Loucy (cell line): Measurements from ENCODE around the gene RNF183.

Source experiments
- H2AFZ ChIP-seq: fragments of 200-600 bp; sonication (generic); 2 replicates; pipeline ENCODE4 v1.6.0; 2016; ENCODE audit warnings: antibody characterized with exemption, mild to moderate bottlenecking, low read length, moderate library complexity
- H3F3A ChIP-seq: fragments of 200-600 bp; 2 replicates; pipeline ENCODE4 v1.6.0; 2016; ENCODE audit warnings: antibody characterized with exemption, low read depth, mild to moderate bottlenecking
- H3K27me3 ChIP-seq: fragments of 200-600 bp; sonication (generic); 2 replicates; pipeline ENCODE4 v1.6.1; 2014; ENCODE audit warnings: low read length, mild to moderate bottlenecking; ENCODE audit not compliant: insufficient read depth, poor library complexity, severe bottlenecking
- H3K36me3 ChIP-seq: fragments of 200-600 bp; sonication (generic); 2 replicates; pipeline ENCODE4 v1.6.1; 2016; ENCODE audit warnings: low read length; ENCODE audit not compliant: insufficient read depth
- H3K4me1 ChIP-seq: fragments of 200-600 bp; sonication (generic); 2 replicates; pipeline ENCODE4 v1.5.1; 2014; ENCODE audit warnings: low read length, mild to moderate bottlenecking; ENCODE audit not compliant: insufficient read depth, poor library complexity, severe bottlenecking
- H3K4me2 ChIP-seq: fragments of 200-600 bp; sonication (generic); 2 replicates; pipeline ENCODE4 v1.6.0; 2014; ENCODE audit warnings: antibody characterized with exemption, low read length, low read depth, mild to moderate bottlenecking; ENCODE audit not compliant: poor library complexity, severe bottlenecking
- H3K4me3 ChIP-seq: fragments of 200-600 bp; sonication (generic); 2 replicates; pipeline ENCODE4 v1.5.1; 2014; ENCODE audit warnings: low read length, mild to moderate bottlenecking, mixed read lengths; ENCODE audit not compliant: poor library complexity, severe bottlenecking
- H3K79me2 ChIP-seq: fragments of 200-600 bp; sonication (generic); 2 replicates; pipeline ENCODE4 v1.6.1; 2014; ENCODE audit warnings: low read length; ENCODE audit not compliant: insufficient read depth
- H3K9ac ChIP-seq: fragments of 200-600 bp; sonication (generic); 2 replicates; pipeline ENCODE4 v1.6.0; 2014; ENCODE audit warnings: mild to moderate bottlenecking, low read depth, low read length, moderate library complexity; ENCODE audit not compliant: poor library complexity, severe bottlenecking
- H3K9me2 ChIP-seq: fragments of 200-600 bp; sonication (generic); replicated peaks from 2 replicates; pipeline ENCODE4 v1.6.1; 2016; ENCODE audit warnings: low read depth, low read length, mixed read lengths
- H3K9me3 ChIP-seq: fragments of 200-600 bp; sonication (generic); 2 replicates; pipeline ENCODE4 v1.6.1; 2014; ENCODE audit warnings: mild to moderate bottlenecking, antibody characterized with exemption, low read length, low read depth; ENCODE audit not compliant: insufficient read depth
- H4K20me1 ChIP-seq: fragments of 200-600 bp; sonication (generic); 2 replicates; pipeline ENCODE4 v1.6.0; 2014; ENCODE audit warnings: antibody characterized with exemption, low read length, mild to moderate bottlenecking; ENCODE audit not compliant: insufficient read depth, poor library complexity, severe bottlenecking
- EZH2phosphoT487 ChIP-seq: fragments of 200-600 bp; IDR thresholded peaks from 2 replicates; pipeline ENCODE4 v1.6.1; 2018; ENCODE audit warnings: antibody characterized with exemption, mild to moderate bottlenecking, moderate library complexity, borderline replicate concordance
- TF ChIP-seq, protein P1 (sequence below): fragments of 200-600 bp; sonication (generic); conservative IDR thresholded peaks from 2 replicates; pipeline ENCODE4 v1.5.1; 2014; ENCODE audit warnings: mild to moderate bottlenecking, antibody characterized with exemption, low read length

Gene RNF183

DNA sequence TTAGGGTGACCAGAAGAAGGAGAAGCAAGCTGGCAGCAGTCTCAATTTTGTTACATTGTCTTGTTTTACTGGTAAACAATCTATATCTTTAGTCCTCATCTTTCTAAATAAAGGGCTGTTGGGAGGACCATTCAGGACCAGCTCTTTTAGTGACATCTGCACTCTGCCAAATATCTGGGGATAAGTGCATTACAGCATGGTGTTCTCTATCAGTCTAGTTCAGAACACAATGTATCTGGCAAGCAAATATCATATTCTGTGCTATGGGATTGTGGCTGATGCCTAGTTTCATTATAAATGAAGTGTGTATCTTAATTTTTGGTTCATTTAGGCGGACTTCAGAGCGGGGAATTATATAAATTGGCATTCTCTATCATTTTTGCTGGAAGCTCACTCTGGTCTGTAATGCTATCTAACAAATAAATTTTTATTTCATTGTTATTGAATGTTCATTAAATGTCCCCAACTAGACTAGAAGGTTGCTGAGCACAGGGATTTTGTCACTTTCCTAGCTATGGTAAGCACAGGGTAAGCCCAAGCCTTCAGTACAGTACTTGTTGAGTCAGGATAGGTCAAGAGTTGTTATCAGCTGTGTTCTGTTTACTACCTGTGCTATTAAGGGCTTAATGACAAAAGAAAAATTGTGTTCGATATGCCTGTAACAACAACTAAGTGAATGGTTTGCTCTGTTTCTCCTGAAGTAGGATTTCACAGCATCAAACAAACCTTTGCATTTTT, 25.0 kb upstream of the RNF183 start:
- Histone ChIP-seq H3K4me1 (no peaks in the 10 kb centered on the region), H3K27me3 (no peaks in the 10 kb centered on the region), H3K9me2 (no peaks in the 10 kb centered on the region), H3K9ac (no peak overlapping the region), H3K79me2 (no peaks in the 10 kb centered on the region), H3F3A (no peaks in the 10 kb centered on the region), H3K9me3 (no peaks in the 10 kb centered on the region), H3K4me3 (no peak overlapping the region), H3K36me3 (no peaks in the 10 kb centered on the region), H3K4me2 (no peak overlapping the region), H2AFZ (no peak overlapping the region), H4K20me1 (no peaks in the 10 kb centered on the region)
- TF ChIP-seq, protein P1, sequence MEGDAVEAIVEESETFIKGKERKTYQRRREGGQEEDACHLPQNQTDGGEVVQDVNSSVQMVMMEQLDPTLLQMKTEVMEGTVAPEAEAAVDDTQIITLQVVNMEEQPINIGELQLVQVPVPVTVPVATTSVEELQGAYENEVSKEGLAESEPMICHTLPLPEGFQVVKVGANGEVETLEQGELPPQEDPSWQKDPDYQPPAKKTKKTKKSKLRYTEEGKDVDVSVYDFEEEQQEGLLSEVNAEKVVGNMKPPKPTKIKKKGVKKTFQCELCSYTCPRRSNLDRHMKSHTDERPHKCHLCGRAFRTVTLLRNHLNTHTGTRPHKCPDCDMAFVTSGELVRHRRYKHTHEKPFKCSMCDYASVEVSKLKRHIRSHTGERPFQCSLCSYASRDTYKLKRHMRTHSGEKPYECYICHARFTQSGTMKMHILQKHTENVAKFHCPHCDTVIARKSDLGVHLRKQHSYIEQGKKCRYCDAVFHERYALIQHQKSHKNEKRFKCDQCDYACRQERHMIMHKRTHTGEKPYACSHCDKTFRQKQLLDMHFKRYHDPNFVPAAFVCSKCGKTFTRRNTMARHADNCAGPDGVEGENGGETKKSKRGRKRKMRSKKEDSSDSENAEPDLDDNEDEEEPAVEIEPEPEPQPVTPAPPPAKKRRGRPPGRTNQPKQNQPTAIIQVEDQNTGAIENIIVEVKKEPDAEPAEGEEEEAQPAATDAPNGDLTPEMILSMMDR = no peak
- no peak for TF ChIP-seq EZH2phosphoT487

DNA sequence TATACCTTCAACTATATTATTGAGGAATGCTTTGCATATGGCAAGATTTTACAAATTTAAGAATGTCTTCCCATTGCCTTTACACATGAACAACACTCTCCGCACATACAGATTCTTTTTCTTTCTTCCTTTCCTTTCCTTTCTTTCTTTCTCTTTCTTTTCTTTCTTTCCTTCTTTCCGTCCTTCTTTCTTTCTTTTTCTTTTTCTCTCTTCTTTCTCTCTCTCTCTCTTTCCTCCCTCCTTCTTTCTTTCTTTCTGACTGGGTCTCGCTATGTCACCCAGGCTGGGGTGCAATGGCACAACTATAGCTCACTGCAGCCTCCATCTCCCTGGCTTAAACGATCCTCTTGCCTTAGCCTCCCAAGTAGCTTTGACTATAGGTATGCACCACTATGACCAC, 23.1 kb upstream of the RNF183 start:
- no peak overlapping the region for H3K4me2 ChIP-seq
- H3F3A ChIP-seq = no peaks in the 10 kb centered on the region
- no peaks in the 10 kb centered on the region for H3K79me2 ChIP-seq
- H2AFZ ChIP-seq = no peak overlapping the region
- H4K20me1 ChIP-seq = no peaks in the 10 kb centered on the region
- no peaks in the 10 kb centered on the region for H3K9me3 ChIP-seq
- no peak overlapping the region for H3K4me3 ChIP-seq
- H3K4me1 ChIP-seq = no peaks in the 10 kb centered on the region
- no peak for TF ChIP-seq EZH2phosphoT487
- TF ChIP-seq, protein P1 = no peak
- no peaks in the 10 kb centered on the region for H3K9me2 ChIP-seq
- no peaks in the 10 kb centered on the region for H3K36me3 ChIP-seq
- H3K9ac ChIP-seq = no peak overlapping the region
- no peaks in the 10 kb centered on the region for H3K27me3 ChIP-seq

DNA sequence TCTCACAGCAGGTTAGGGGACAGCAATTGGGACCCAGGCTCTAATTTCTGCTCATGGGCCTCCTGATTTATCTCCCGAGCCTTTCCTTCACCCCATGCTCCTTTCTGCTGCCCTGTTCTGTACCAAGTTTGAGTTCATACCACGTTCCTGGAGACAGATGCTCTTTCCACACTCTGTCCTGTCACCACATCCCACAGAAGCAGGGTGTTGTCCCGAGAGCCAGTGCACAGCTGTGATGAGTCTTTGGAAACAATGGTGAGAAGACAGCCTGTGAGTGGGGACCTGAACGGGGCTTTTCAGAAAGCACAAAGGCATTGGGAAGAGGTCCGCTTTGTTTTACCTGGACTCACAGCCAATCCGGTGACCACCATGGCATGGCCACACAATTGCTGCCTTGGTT, 19.5 kb upstream of the RNF183 start:
- no peaks in the 10 kb centered on the region for H3F3A ChIP-seq
- H3K9ac ChIP-seq = no peak overlapping the region
- H3K4me2 ChIP-seq = no peak overlapping the region
- no peaks in the 10 kb centered on the region for H3K27me3 ChIP-seq
- no peak overlapping the region for H2AFZ ChIP-seq
- H4K20me1 ChIP-seq = no peaks in the 10 kb centered on the region
- no peak overlapping the region for H3K4me3 ChIP-seq
- no peaks in the 10 kb centered on the region for H3K4me1 ChIP-seq
- no peaks in the 10 kb centered on the region for H3K79me2 ChIP-seq
- no peaks in the 10 kb centered on the region for H3K36me3 ChIP-seq
- TF ChIP-seq EZH2phosphoT487 = no peak
- TF ChIP-seq, protein P1 = no peak
- H3K9me2 ChIP-seq = no peaks in the 10 kb centered on the region
- no peaks in the 10 kb centered on the region for H3K9me3 ChIP-seq
